HG03439 (cell line): ENCODE measurements around the gene ACSL5.
"Not testable (repeated sequence)": the region's sequence is repeated elsewhere in the genome, so short reads cannot be mapped to it uniquely, and the experiment has no call there.

Experiments
- ATAC-seq: cut with Tn5 transposase; IDR thresholded peaks from one replicate; pipeline ENCODE4 v1.9.1; 2021; ENCODE audit warnings: mild to moderate bottlenecking, moderate library complexity; ENCODE audit not compliant: unreplicated experiment

The ACSL5 gene

GRCh38 chr10:112456533-112456932, 82.6 kb downstream of the ACSL5 start:
- no peak for ATAC-seq

DNA sequence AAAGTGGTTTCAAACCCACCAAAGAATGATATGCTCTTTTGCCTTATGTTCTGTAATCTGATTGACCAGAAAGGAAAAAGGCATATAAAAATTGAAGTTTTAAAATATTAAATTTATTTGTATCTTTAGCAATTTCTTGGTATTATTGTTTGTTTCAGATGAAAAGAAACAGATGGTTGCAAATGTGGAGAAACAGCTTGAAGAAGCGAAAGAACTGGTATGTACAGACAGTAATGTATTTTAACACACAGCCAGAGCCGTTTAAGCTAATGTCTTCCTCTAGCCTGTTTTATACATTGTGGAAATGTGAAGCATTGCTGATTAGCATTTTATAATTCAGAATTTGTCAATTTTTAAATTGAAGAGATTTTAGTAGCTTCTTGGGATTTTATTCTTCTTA, 86.5 kb downstream of the ACSL5 start:
- no peak for ATAC-seq

- no peak for ATAC-seq
Measured at GRCh38 chr10:112461029-112461887, 87.3 kb downstream of the ACSL5 start.

DNA sequence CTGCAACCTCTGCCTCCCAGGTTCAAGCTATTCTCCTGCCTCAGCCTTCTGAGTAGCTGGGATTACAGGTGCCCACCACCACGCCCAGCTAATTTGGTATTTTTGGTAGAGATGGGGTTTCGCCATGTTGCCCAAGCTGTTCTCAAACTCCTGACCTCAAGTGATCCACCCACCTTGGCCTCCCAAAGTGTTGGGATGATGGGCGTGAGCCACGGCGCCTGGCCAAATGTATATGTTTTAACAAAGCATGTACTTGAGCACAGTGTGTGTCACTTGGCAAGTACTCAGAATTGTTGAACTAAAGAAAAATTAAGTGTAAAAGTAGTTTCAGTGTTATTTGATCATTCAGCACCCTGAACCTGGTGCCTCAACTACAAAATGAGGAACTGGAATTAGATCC, 90.2 kb downstream of the ACSL5 start:
- ATAC-seq = not testable (repeated sequence)

GRCh38 chr10:112465299-112465883, 91.5 kb downstream of the ACSL5 start:
- no peak for ATAC-seq

GRCh38 chr10:112466802-112467201, 92.9 kb downstream of the ACSL5 start:
- ATAC-seq = no peak

GRCh38 chr10:112467541-112468075, 93.7 kb downstream of the ACSL5 start:
- ATAC-seq = no peak

GRCh38 chr10:112471878-112472487, 98.1 kb downstream of the ACSL5 start:
- no peak for ATAC-seq

GRCh38 chr10:112475575-112476218, 101.8 kb downstream of the ACSL5 start:
- no peak for ATAC-seq
